ENCODE results near the gene EPDR1.

GRCh38 chr7:37932543-37932942 lies 12.1 kb downstream of the EPDR1 start:
- no peak for TF ChIP-seq GATA3 (IDR thresholded peaks at IDR 0.05; ENCODE audit: low read depth, low read length)
- TF ChIP-seq GATA2 (IDR thresholded peaks at IDR 0.05; ENCODE audit: low read depth, low read length): no peak
